GM12878 (cell line): Measurements from ENCODE around the gene NSUN7.

Experiments used
- CBX5 ChIP-seq: sonication (generic); IDR thresholded peaks from 2 replicates; pipeline ENCODE4 v1.6.1; 2016; ENCODE audit warnings: low read depth, moderate library complexity, mild to moderate bottlenecking, inconsistent platforms
- FOS ChIP-seq: IDR thresholded peaks from 3 replicates; pipeline ENCODE4 v1.6.1; 2011; ENCODE audit warnings: borderline replicate concordance; ENCODE audit not compliant: insufficient read length; ENCODE audit errors: extremely low read depth
- GABPA ChIP-seq: IDR thresholded peaks from 2 replicates; pipeline ENCODE4 v1.6.1; 2014; ENCODE audit warnings: antibody characterized with exemption, low read depth, mild to moderate bottlenecking, inconsistent platforms
- SMC3 ChIP-seq: IDR thresholded peaks from 2 replicates; pipeline ENCODE4 v1.6.1; 2011; ENCODE audit warnings: low read length, improper control_type of control experiment, borderline replicate concordance
- ZNF24 ChIP-seq: fragments of 450-650 bp; IDR thresholded peaks from 2 replicates; pipeline ENCODE4 v1.6.1; 2017; ENCODE audit warnings: antibody characterized with exemption, mild to moderate bottlenecking
- TF ChIP-seq, protein P1 (sequence below), 3 experiments: IDR thresholded peaks in 2 of 3; conservative IDR thresholded peaks in 1 of 3; 2 replicates each; pipeline ENCODE4 v1.5.1; 2011; ENCODE audit warnings: low read depth in 3 of 3, low read length in 3 of 3, mild to moderate bottlenecking in 3 of 3, control low read depth in 2 of 3, moderate library complexity in 2 of 3, inconsistent platforms in 1 of 3, mixed read lengths in 1 of 3; ENCODE audit not compliant: control insufficient read depth in 2 of 3, insufficient read depth in 1 of 3; ENCODE audit errors: extremely low read depth in 1 of 3

DNA sequence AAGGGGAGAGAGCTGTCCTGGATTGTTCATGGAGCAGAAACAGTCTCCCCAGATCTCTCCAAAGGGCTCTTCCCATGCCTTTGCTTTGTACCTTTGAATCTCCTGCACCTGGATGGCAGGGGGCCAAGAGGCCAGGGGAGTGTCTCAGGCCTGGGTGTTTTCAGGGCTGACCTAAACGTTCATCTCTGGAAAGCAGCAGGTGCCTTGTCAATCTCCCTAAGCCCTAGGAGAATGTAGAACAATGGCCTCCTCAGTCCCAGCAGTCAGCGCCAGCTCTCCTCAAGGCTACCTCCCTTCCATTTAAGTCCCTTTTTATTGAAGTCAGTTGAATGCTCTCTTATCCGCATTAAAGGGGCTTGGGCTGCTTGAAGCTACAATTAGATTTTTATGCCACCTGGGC, 31.2 kb upstream of the NSUN7 start:
- TF ChIP-seq SMC3 (no peak), CBX5 (no peak), ZNF24 (no peak), FOS (no peak), GABPA (no peak)
- TF ChIP-seq, protein P1, sequence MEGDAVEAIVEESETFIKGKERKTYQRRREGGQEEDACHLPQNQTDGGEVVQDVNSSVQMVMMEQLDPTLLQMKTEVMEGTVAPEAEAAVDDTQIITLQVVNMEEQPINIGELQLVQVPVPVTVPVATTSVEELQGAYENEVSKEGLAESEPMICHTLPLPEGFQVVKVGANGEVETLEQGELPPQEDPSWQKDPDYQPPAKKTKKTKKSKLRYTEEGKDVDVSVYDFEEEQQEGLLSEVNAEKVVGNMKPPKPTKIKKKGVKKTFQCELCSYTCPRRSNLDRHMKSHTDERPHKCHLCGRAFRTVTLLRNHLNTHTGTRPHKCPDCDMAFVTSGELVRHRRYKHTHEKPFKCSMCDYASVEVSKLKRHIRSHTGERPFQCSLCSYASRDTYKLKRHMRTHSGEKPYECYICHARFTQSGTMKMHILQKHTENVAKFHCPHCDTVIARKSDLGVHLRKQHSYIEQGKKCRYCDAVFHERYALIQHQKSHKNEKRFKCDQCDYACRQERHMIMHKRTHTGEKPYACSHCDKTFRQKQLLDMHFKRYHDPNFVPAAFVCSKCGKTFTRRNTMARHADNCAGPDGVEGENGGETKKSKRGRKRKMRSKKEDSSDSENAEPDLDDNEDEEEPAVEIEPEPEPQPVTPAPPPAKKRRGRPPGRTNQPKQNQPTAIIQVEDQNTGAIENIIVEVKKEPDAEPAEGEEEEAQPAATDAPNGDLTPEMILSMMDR (IDR thresholded peaks at IDR 0.05 in 2 of 3, conservative IDR thresholded peaks at IDR 0.05 in 1 of 3; ENCODE audit: control insufficient read depth in 2 of 3, extremely low read depth in 1 of 3, insufficient read depth in 1 of 3, low read depth in 3 of 3, low read length in 3 of 3): no peak
